Bladder microvascular endothelial cell (primary cell): ENCODE data around the gene SNPH. TPM values are rescaled to one million over a fixed set of nuclear protein-coding genes. Genes with fewer than 3 reads are reported as not detected.

Experiments
- total RNA-seq: library from RNA; depleted of rRNA; stranded (reverse); fragments of >200 nt; gene quantifications from 2 replicates; pipeline ENCODE4 v1.2.3, GENCODE V29; 2014

SNPH gene
- 3.7 and 5.5 TPM in 2 replicates for total RNA-seq

GRCh38 chr20:1266167-1266973 lies at the start of gene SNPH:
SNPH (plus strand) TSS chr20:1266294; CDS start chr20:1296240, 29,946 bp downstream.

GRCh38 chr20:1225783-1226654 lies 40.1 kb upstream of the SNPH start, which contains the start of gene RAD21L1:
RAD21L1 (plus strand) TSS chr20:1226044; CDS start chr20:1228454, 2,410 bp downstream.

GRCh38 chr20:1328680-1329330 lies 62.7 kb downstream of the SNPH start, which contains the start of gene SDCBP2:
SDCBP2 (minus strand) TSS chr20:1329139; CDS start chr20:1320416, 8,723 bp downstream.

Other genes with a start within 250 kb of the SNPH start
- 20.6 and 35.8 TPM in 2 replicates for gene PSMF1, start 147.7 kb upstream of the SNPH start, total RNA-seq
- gene TMEM74B, start 81.3 kb upstream of the SNPH start, total RNA-seq = 0.16 and 0.25 TPM in 2 replicates
- gene C20orf202, start 62.8 kb upstream of the SNPH start, total RNA-seq = 0.06 TPM in 1 of 2 replicates, not detected in the other
- gene RAD21L1, start 40.2 kb upstream of the SNPH start, total RNA-seq = not detected in 2 replicates
- gene SDCBP2, start 62.8 kb downstream of the SNPH start, total RNA-seq = 2.6 and 6.0 TPM in 2 replicates
- 181 and 491 TPM in 2 replicates for gene FKBP1A, start 126.8 kb downstream of the SNPH start, total RNA-seq
- 19.3 and 36.1 TPM in 2 replicates for gene NSFL1C, start 200.6 kb downstream of the SNPH start, total RNA-seq
- gene SIRPB2, start 225.1 kb downstream of the SNPH start, total RNA-seq = 1.3 and 2.8 TPM in 2 replicates